HepG2 (cell line): ENCODE data around the gene DUS2. TPM values are rescaled to one million over a fixed set of nuclear protein-coding genes. Genes with fewer than 3 reads are reported as not detected.

Source experiments
- AGO2 ChIP-seq: fragments of 200-400 bp; formaldehyde crosslinking; optimal IDR thresholded peaks from 2 replicates; pipeline ENCODE3; 2017; ENCODE audit warnings: mild to moderate bottlenecking, low read depth, low read length, moderate library complexity
- EP300 ChIP-seq, 3 experiments: sonication (generic) in 1 of 3; formaldehyde crosslinking in 1 of 3; IDR thresholded peaks; 2 replicates each; pipeline versions ENCODE4 v1.5.1 to v1.6.1; 2011 to 2020; ENCODE audit warnings: low read depth in 2 of 3, low read length in 2 of 3, borderline replicate concordance in 1 of 3, improper control_type of control experiment in 1 of 3, mild to moderate bottlenecking in 1 of 3, missing genetic modification reagents in 1 of 3, moderate library complexity in 1 of 3
- HDAC2 ChIP-seq: sonication (generic); formaldehyde crosslinking; IDR thresholded peaks from 2 replicates; pipeline ENCODE4 v1.4.0; 2020; ENCODE audit warnings: missing genetic modification reagents
- HIC2 ChIP-seq: sonication (generic); formaldehyde crosslinking; IDR thresholded peaks from 2 replicates; pipeline ENCODE4 v1.9.0; 2022; ENCODE audit warnings: low read depth, missing genetic modification reagents
- HOXA5 ChIP-seq: sonication (generic); formaldehyde crosslinking; IDR thresholded peaks from 2 replicates; pipeline ENCODE4 v1.4.0; 2020; ENCODE audit warnings: missing genetic modification reagents
- MAFG ChIP-seq: sonication (generic); formaldehyde crosslinking; IDR thresholded peaks from 2 replicates; pipeline ENCODE4 v1.5.1; 2020; ENCODE audit warnings: mild to moderate bottlenecking, missing genetic modification reagents
- MIER2 ChIP-seq: IDR thresholded peaks from 2 replicates; pipeline ENCODE4 v1.6.1; 2016; ENCODE audit warnings: missing biosample characterization, missing genetic modification reagents
- NKX3-1 ChIP-seq: sonication (generic); formaldehyde crosslinking; IDR thresholded peaks from 2 replicates; pipeline ENCODE4 v1.5.0; 2020; ENCODE audit warnings: missing genetic modification reagents
- PLSCR1 ChIP-seq: sonication (generic); formaldehyde crosslinking; IDR thresholded peaks from 2 replicates; pipeline ENCODE4 v1.5.0; 2020; ENCODE audit warnings: missing genetic modification reagents, mild to moderate bottlenecking, borderline replicate concordance
- PRDM4 ChIP-seq: sonication (generic); formaldehyde crosslinking; IDR thresholded peaks from 2 replicates; pipeline ENCODE4 v1.9.0; 2021; ENCODE audit warnings: missing genetic modification reagents, borderline replicate concordance
- RORA ChIP-seq: sonication (generic); formaldehyde crosslinking; IDR thresholded peaks from 2 replicates; pipeline ENCODE4 v1.5.0; 2020; ENCODE audit warnings: mild to moderate bottlenecking, missing genetic modification reagents, moderate library complexity
- SIX4 ChIP-seq: sonication (generic); formaldehyde crosslinking; IDR thresholded peaks from 2 replicates; pipeline ENCODE4 v1.4.0; 2020; ENCODE audit warnings: missing genetic modification reagents
- SOX6 ChIP-seq, 2 experiments: fragments of 450-650 bp in 1 of 2; sonication (generic) in 1 of 2; formaldehyde crosslinking in 1 of 2; IDR thresholded peaks; 2 replicates each; pipeline versions ENCODE4 v1.4.0 to v1.6.1; 2017 to 2020; ENCODE audit warnings: antibody characterized with exemption in 1 of 2, mild to moderate bottlenecking in 1 of 2, missing genetic modification reagents in 1 of 2
- SUZ12 ChIP-seq: fragments of 150-350 bp; IDR thresholded peaks from 2 replicates; pipeline ENCODE4 v1.6.1; 2014; ENCODE audit warnings: low read depth, low read length
- TAF15 ChIP-seq: fragments of 200-400 bp; formaldehyde crosslinking; IDR thresholded peaks from one replicate; pipeline ENCODE4 v1.6.1; 2018; ENCODE audit warnings: mild to moderate bottlenecking, low read depth, low read length; ENCODE audit not compliant: poor library complexity, severe bottlenecking
- TEAD2 ChIP-seq: sonication (generic); formaldehyde crosslinking; IDR thresholded peaks from 2 replicates; pipeline ENCODE4 v1.9.0; 2021; ENCODE audit warnings: missing genetic modification reagents
- ZBTB21 ChIP-seq: sonication (generic); formaldehyde crosslinking; IDR thresholded peaks from 2 replicates; pipeline ENCODE4 v1.4.0; 2020; ENCODE audit warnings: missing genetic modification reagents
- ZBTB33 ChIP-seq: sonication (generic); formaldehyde crosslinking; IDR thresholded peaks from 2 replicates; pipeline ENCODE4 v1.4.0; 2020; ENCODE audit warnings: missing genetic modification reagents
- ZNF784 ChIP-seq: sonication (generic); formaldehyde crosslinking; IDR thresholded peaks from 2 replicates; pipeline ENCODE4 v1.5.1; 2020; ENCODE audit warnings: missing genetic modification reagents, mild to moderate bottlenecking, borderline replicate concordance
- polyA plus RNA-seq, 8 experiments: library from polyadenylated mRNA; depleted of rRNA in 3 of 8; stranded (reverse) in 7 of 8; unstranded in 1 of 8; fragments of >200 nt; fragmentation: Illumina TruSeq in 4 of 8; extraction: Trizol in 4 of 8; gene quantifications; 2 replicates each; pipeline versions ENCODE4 v1.2.1 to v1.2.3, GENCODE V29; 2011 to 2016; ENCODE audit warnings: low read depth in 4 of 8, missing spikeins in 1 of 8, mixed read lengths in 1 of 8; ENCODE audit not compliant: insufficient read depth in 1 of 8
- total RNA-seq, 5 experiments: library from RNA; depleted of rRNA; stranded (reverse); fragments of >200 nt; fragmentation: Illumina TruSeq; extraction: Trizol; gene quantifications; 2 replicates each; pipeline ENCODE4 v1.2.3, GENCODE V29; 2016; ENCODE audit warnings: low read depth in 1 of 5

The DUS2 gene
- total and polyA plus RNA-seq, 2 of the 13 experiments (the other 11 are each of a cell fraction or from before 2014, with no cell fraction given) = 17.8 to 25.1 TPM

- TF ChIP-seq AGO2 (peak; percentile 86), HOXA5 (peak; percentile 78), HDAC2 (CRISPR knock-in tag) (peak; percentile 99), ZBTB21 (CRISPR knock-in tag) (peak; percentile 67), MAFG (CRISPR knock-in tag) (no peak), PRDM4 (CRISPR knock-in tag) (peak; percentile 16; the same call in 1 of the 2 replicates), MIER2 (CRISPR knock-in tag) (peak; percentile 34), SIX4 (peak; percentile 60; the same call in 1 of the 2 replicates), TEAD2 (CRISPR knock-in tag) (0 out of 2 replicates have a peak, but pooled peaks have one; percentile 22), SUZ12 (no peak), PLSCR1 (no peak), TAF15 (peak; percentile 62), SOX6 (IDR thresholded peaks at IDR 0.05) (no peak), SOX6 (CRISPR knock-in tag; IDR thresholded peaks at IDR 0.05) (peak; percentile 75), RORA (no peak), HIC2 (CRISPR knock-in tag) (peak; percentile 71; the same call in 1 of the 2 replicates), ZBTB33 (CRISPR knock-in tag) (peak; percentile 67; the same call in 1 of the 2 replicates), EP300 (IDR thresholded peaks at IDR 0.05; ENCODE audit: low read depth in 2 of 2, low read length in 2 of 2) (peak; percentile 37 to 77; a peak in 2 of 4 replicates), EP300 (CRISPR knock-in tag; IDR thresholded peaks at IDR 0.05; ENCODE audit: borderline replicate concordance) (peak; percentile 37; the same call in 1 of the 2 replicates), NKX3-1 (CRISPR knock-in tag) (peak; percentile 44), ZNF784 (CRISPR knock-in tag) (no peak; the same call in 1 of the 2 replicates)
These were observed at the start of gene DUS2, which contains the start of gene DDX28 (continued) for GRCh38 chr16:68022728-68023537.
